Measurements from ENCODE around the gene NLRC5.

DNA sequence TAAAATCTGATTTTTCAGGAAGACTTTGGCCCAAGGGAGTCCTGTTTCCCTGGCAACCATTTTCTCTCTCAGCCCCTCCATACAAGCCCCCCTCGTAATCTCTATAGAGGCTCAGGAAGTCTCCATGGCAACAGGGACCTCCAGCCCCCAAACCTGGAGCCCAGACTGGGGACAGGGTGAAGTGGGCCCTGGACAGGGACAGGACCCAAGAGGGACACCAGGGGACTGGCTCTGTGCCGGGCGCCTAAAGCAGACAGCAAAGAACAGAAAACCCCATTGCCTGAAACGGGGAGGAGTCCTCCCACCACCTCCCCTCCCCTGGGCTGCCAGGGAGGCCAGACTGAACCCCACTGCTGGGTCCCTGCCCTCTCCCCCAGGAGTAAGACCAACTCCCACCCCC lies 143.7 kb downstream of the NLRC5 start:
- TF ChIP-seq, protein P1, sequence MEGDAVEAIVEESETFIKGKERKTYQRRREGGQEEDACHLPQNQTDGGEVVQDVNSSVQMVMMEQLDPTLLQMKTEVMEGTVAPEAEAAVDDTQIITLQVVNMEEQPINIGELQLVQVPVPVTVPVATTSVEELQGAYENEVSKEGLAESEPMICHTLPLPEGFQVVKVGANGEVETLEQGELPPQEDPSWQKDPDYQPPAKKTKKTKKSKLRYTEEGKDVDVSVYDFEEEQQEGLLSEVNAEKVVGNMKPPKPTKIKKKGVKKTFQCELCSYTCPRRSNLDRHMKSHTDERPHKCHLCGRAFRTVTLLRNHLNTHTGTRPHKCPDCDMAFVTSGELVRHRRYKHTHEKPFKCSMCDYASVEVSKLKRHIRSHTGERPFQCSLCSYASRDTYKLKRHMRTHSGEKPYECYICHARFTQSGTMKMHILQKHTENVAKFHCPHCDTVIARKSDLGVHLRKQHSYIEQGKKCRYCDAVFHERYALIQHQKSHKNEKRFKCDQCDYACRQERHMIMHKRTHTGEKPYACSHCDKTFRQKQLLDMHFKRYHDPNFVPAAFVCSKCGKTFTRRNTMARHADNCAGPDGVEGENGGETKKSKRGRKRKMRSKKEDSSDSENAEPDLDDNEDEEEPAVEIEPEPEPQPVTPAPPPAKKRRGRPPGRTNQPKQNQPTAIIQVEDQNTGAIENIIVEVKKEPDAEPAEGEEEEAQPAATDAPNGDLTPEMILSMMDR (IDR thresholded peaks at IDR 0.05), result no peak
- no peak for TF ChIP-seq EZH2 (IDR thresholded peaks at IDR 0.05)

Data from neural progenitor cell (in vitro differentiated cells).